HCT116 (cell line): ENCODE measurements around the gene BMPER. TPM values are rescaled to one million over a fixed set of nuclear protein-coding genes. Genes with fewer than 3 reads are reported as not detected.
A peak's percentile ranks its signal among the peaks of the same experiment; 100 is the strongest.

Experiments used
- ATAC-seq: fragments of 200-7000 bp; cut with Tn5 transposase; 2 replicates; pipeline ENCODE4 v1.9.1; 2020; ENCODE audit warnings: mild to moderate bottlenecking, moderate library complexity
- BruUV-seq: library from RNA; stranded (reverse); fragments of 400-500 nt; replicated peaks from 2 replicates; lab custom pipeline; 2021; lab: Mats Ljungman, UMichigan
- CTCF ChIA-PET: fragments of 300-600 bp; sonication (Branson Sonifier 250); formaldehyde crosslinking; loops from one replicate; lab custom pipeline; 2021; ENCODE audit warnings: antibody characterized with exemption; lab: Charles Lee
- POLR2A ChIA-PET: fragments of 300-600, 350-600 bp; sonication (Branson Sonifier 250); formaldehyde crosslinking; loops from one replicate; lab custom pipeline; 2021; ENCODE audit warnings: antibody characterized with exemption; lab: Charles Lee
- RAD21 ChIA-PET, 2 experiments: fragments of 300-600 bp; sonication (Branson Sonifier 250); formaldehyde crosslinking; loops; one replicate each; lab custom pipeline; 2023; ENCODE audit warnings: low total read pairs in 2 of 2; ENCODE audit not compliant: uncharacterized antibody in 2 of 2, unreplicated experiment in 2 of 2, low non-redundant PET in 1 of 2; lab: Charles Lee
- DNase-seq: peaks from one replicate; pipeline ENCODE4 v3.0.0-alpha.2; 2010; ENCODE audit warnings: low read depth, low spot score
- H2AFZ ChIP-seq: fragments of 200-600 bp; shearing (Covaris generic), sonication (generic); 2 replicates; pipeline ENCODE4 v1.6.1; 2017; ENCODE audit warnings: low read depth, mixed run types, mixed read lengths, antibody characterized with exemption, low read length; ENCODE audit not compliant: poor library complexity, severe bottlenecking
- H3K27ac ChIP-seq: 2 replicates; pipeline ENCODE4 v1.5.1; 2012; ENCODE audit warnings: low read depth, low read length
- H3K27me3 ChIP-seq: fragments of 200-600 bp; sonication (generic); 2 replicates; pipeline ENCODE4 v1.6.1; 2016; ENCODE audit warnings: mixed run types, low read length, mixed read lengths; ENCODE audit not compliant: insufficient read depth
- H3K36me3 ChIP-seq, 2 experiments: fragments of 200-500 bp in 1 of 2; fragments of 200-600 bp in 1 of 2; sonication (Bioruptor generic) in 1 of 2; sonication (generic) in 1 of 2; 2 replicates each; pipeline versions ENCODE4 v1.5.1 to v1.6.1; 2014 to 2016; ENCODE audit warnings: low read length in 2 of 2, inconsistent platforms in 1 of 2, mixed read lengths in 1 of 2, mixed run types in 1 of 2; ENCODE audit not compliant: insufficient read depth in 2 of 2, control insufficient read depth in 1 of 2
- H3K4me1 ChIP-seq, 2 experiments: fragments of 200-600 bp in 1 of 2; sonication (generic) in 1 of 2; 2 replicates each; pipeline versions ENCODE4 v1.5.1 to v1.6.1; 2012 to 2017; ENCODE audit warnings: low read length in 2 of 2, inconsistent platforms in 1 of 2, mild to moderate bottlenecking in 1 of 2, mixed read lengths in 1 of 2, mixed run types in 1 of 2, moderate library complexity in 1 of 2; ENCODE audit not compliant: insufficient read depth in 2 of 2, control insufficient read depth in 1 of 2
- H3K4me2 ChIP-seq: fragments of 200-600 bp; sonication (generic); 2 replicates; pipeline ENCODE4 v1.6.1; 2017; ENCODE audit warnings: mixed run types, low read length, mixed read lengths
- H3K4me3 ChIP-seq, 2 experiments: fragments of 200-600 bp in 1 of 2; sonication (generic) in 1 of 2; replicated peaks in 1 of 2; 2 replicates each; pipeline ENCODE4 v1.5.1; 2011 to 2016; ENCODE audit warnings: low read length in 2 of 2, control low read depth in 1 of 2, low read depth in 1 of 2, mild to moderate bottlenecking in 1 of 2, mixed read lengths in 1 of 2, mixed run types in 1 of 2
- H3K79me2 ChIP-seq: fragments of 200-600 bp; sonication (generic); 2 replicates; pipeline ENCODE4 v1.6.1; 2017; ENCODE audit warnings: mild to moderate bottlenecking, mixed run types, low read length, moderate library complexity, mixed read lengths; ENCODE audit not compliant: insufficient read depth
- H3K9ac ChIP-seq: fragments of 200-600 bp; sonication (generic); 2 replicates; pipeline ENCODE4 v1.6.1; 2016; ENCODE audit warnings: low read length, mixed read lengths
- H3K9me2 ChIP-seq: fragments of 200-600 bp; sonication (generic), shearing (Covaris generic); 2 replicates; pipeline ENCODE4 v1.6.1; 2017; ENCODE audit warnings: mixed run types, mild to moderate bottlenecking, moderate library complexity; ENCODE audit not compliant: insufficient read depth
- H3K9me3 ChIP-seq, 2 experiments: fragments of 200-500 bp in 1 of 2; fragments of 200-600 bp in 1 of 2; sonication (Bioruptor generic) in 1 of 2; sonication (generic) in 1 of 2; 2 replicates each; pipeline ENCODE4 v1.6.1; 2014 to 2017; ENCODE audit warnings: low read length in 2 of 2, mixed read lengths in 2 of 2, inconsistent platforms in 1 of 2, low read depth in 1 of 2, mild to moderate bottlenecking in 1 of 2, mixed run types in 1 of 2, moderate library complexity in 1 of 2; ENCODE audit not compliant: control insufficient read depth in 1 of 2, insufficient read depth in 1 of 2
- H4K20me1 ChIP-seq: fragments of 200-600 bp; sonication (generic), shearing (Covaris generic); 2 replicates; pipeline ENCODE4 v1.6.1; 2017; ENCODE audit warnings: mixed run types, mild to moderate bottlenecking, moderate library complexity; ENCODE audit not compliant: insufficient read depth
- ATF3 ChIP-seq: IDR thresholded peaks from 2 replicates; pipeline ENCODE4 v1.6.1; 2012
- CBX3 ChIP-seq: IDR thresholded peaks from 2 replicates; pipeline ENCODE4 v1.6.1; 2012; ENCODE audit warnings: low read depth
- CEBPB ChIP-seq: IDR thresholded peaks from 2 replicates; pipeline ENCODE4 v1.6.1; 2012; ENCODE audit warnings: low read depth
- CTCF ChIP-seq, 3 experiments: fragments of 200-600 bp in 1 of 3; sonication (generic) in 1 of 3; IDR thresholded peaks in 2 of 3; conservative IDR thresholded peaks in 1 of 3; 2 replicates each; pipeline ENCODE4 v1.5.1; 2012 to 2017; ENCODE audit warnings: low read depth in 2 of 3, low read length in 2 of 3, antibody characterized with exemption in 1 of 3, borderline replicate concordance in 1 of 3, control low read depth in 1 of 3, mild to moderate bottlenecking in 1 of 3, mixed read lengths in 1 of 3, mixed run types in 1 of 3, moderate library complexity in 1 of 3; ENCODE audit not compliant: insufficient read depth in 1 of 3
- MAX ChIP-seq: IDR thresholded peaks from 2 replicates; pipeline ENCODE4 v1.6.1; 2012
- POLR2A ChIP-seq: IDR thresholded peaks from 2 replicates; pipeline ENCODE4 v1.7.0; 2011; ENCODE audit warnings: borderline replicate concordance; ENCODE audit not compliant: insufficient read depth, insufficient read length; ENCODE audit errors: extremely low read depth
- RAD21 ChIP-seq: IDR thresholded peaks from 2 replicates; pipeline ENCODE4 v1.6.1; 2012; ENCODE audit warnings: low read depth, mild to moderate bottlenecking
- REST ChIP-seq: IDR thresholded peaks from 2 replicates; pipeline ENCODE4 v1.6.1; 2012; ENCODE audit warnings: low read depth
- SIN3A ChIP-seq: IDR thresholded peaks from 2 replicates; pipeline ENCODE4 v1.6.1; 2012; ENCODE audit warnings: low read depth
- SRF ChIP-seq: IDR thresholded peaks from 2 replicates; pipeline ENCODE4 v1.6.1; 2012; ENCODE audit warnings: low read depth
- TCF7L2 ChIP-seq: IDR thresholded peaks from 2 replicates; pipeline ENCODE4 v1.7.0; 2011; ENCODE audit warnings: borderline replicate concordance, inconsistent platforms; ENCODE audit not compliant: insufficient read depth, insufficient read length; ENCODE audit errors: extremely low read depth
- YY1 ChIP-seq: IDR thresholded peaks from 2 replicates; pipeline ENCODE4 v1.6.1; 2011; ENCODE audit warnings: low read length, low read depth, moderate library complexity, mild to moderate bottlenecking; ENCODE audit not compliant: insufficient replicate concordance; ENCODE audit errors: extremely low read depth
- ZBTB33 ChIP-seq: IDR thresholded peaks from 2 replicates; pipeline ENCODE4 v1.6.1; 2011; ENCODE audit warnings: mild to moderate bottlenecking, low read length, moderate library complexity; ENCODE audit not compliant: insufficient replicate concordance; ENCODE audit errors: extremely low read depth
- ZFX ChIP-seq: fragments of 450-650 bp; IDR thresholded peaks from 2 replicates; pipeline ENCODE4 v1.6.1; 2017
- ZNF274 ChIP-seq: fragments of 200-500 bp; sonication (Bioruptor generic); IDR thresholded peaks from 2 replicates; pipeline ENCODE4 v1.6.1; 2014; ENCODE audit warnings: mild to moderate bottlenecking, low read depth, low read length, inconsistent platforms
- intact Hi-C: fragments of 100-400 bp; cut with micrococcal nuclease; formaldehyde crosslinking; loops from 2 replicates; pipeline ENCODE4 v1.10.0; 2022
- total RNA-seq: library from RNA; stranded (reverse); gene quantifications from one replicate; pipeline ENCODE4 v1.2.1, GENCODE V29; 2021; ENCODE audit not compliant: unreplicated experiment

Gene BMPER
- total RNA-seq, 1 experiment from 2014 or later: not detected

GRCh38 chr7:33982425-33982786, 77.1 kb downstream of the BMPER start:
- Histone ChIP-seq H3K4me2 (no peak overlapping the region), H3K4me1 (peaks cover 8 to 27% of the 10 kb centered on the region in 2 experiments), H2AFZ (no peak overlapping the region), H3K27me3 (no peaks in the 10 kb centered on the region), H3K9ac (no peak overlapping the region), H3K79me2 (no peaks in the 10 kb centered on the region), H3K36me3 (no peaks in the 10 kb centered on the region), H3K27ac (no peak overlapping the region), H4K20me1 (no peaks in the 10 kb centered on the region), H3K4me3 (no peak overlapping the region), H3K9me3 (no peaks in the 10 kb centered on the region), H3K9me2 (no peaks in the 10 kb centered on the region; the same call in 1 of the 2 replicates)
- TF ChIP-seq CEBPB (no peak), MAX (no peak), ATF3 (no peak), TCF7L2 (no peak), ZFX (no peak), REST (no peak), POLR2A (no peak), YY1 (no peak), CTCF (IDR thresholded peaks at IDR 0.05 in 2 of 3, conservative IDR thresholded peaks at IDR 0.05 in 1 of 3; ENCODE audit: borderline replicate concordance in 1 of 3, insufficient read depth in 1 of 3, low read depth in 2 of 3, low read length in 2 of 3) (peak; percentile 60 to 64 (median 64); a peak in 5 of 6 replicates), RAD21 (peak; percentile 74), CBX3 (no peak), SRF (no peak), ZBTB33 (no peak), ZNF274 (no peak), SIN3A (no peak)
- BruUV-seq: no TSS peak
- DNase-seq (peak; percentile 33), ATAC-seq (0 out of 2 replicates have a peak, but pooled peaks have one; percentile 19)
- CTCF ChIA-PET: interaction anchor here (0.8 to 2.2 kb wide), 14 partner anchors 13 to 615 kb away, joined by 3 to 89 read pairs (median 4); no protein-coding TSS in a partner anchor
- RAD21 ChIA-PET: interaction anchor here (1.3 to 2.3 kb wide), 3 partner anchors 54 to 106 kb away, joined by 4 to 21 read pairs (median 14); no protein-coding TSS in a partner anchor
- POLR2A ChIA-PET: interaction anchor here (0.9 to 1.8 kb wide), 2 partner anchors 55 to 106 kb away, joined by 3 to 5 read pairs; no protein-coding TSS in a partner anchor
- intact Hi-C loops: loop anchor here (1.0 kb wide), 1 partner anchor 106 kb away; no protein-coding TSS in a partner anchor
